MM.1S (cell line): ENCODE data around the gene CHD2.

Source experiments
- CTCF ChIP-seq: fragments of 300-600 bp; sonication (generic); IDR thresholded peaks from 2 replicates; pipeline ENCODE4 v1.5.1; 2016; ENCODE audit warnings: antibody characterized with exemption, low read length, mixed read lengths
- EZH2 ChIP-seq: fragments of 300-600 bp; sonication (generic); optimal IDR thresholded peaks from 2 replicates; pipeline ENCODE3; 2017; ENCODE audit warnings: low read depth, mild to moderate bottlenecking, antibody characterized with exemption, low read length, mixed read lengths
- EZH2phosphoT487 ChIP-seq: fragments of 300-600 bp; sonication (generic); IDR thresholded peaks from 2 replicates; pipeline ENCODE4 v1.6.1; 2018; ENCODE audit warnings: antibody characterized with exemption, low read length

- no peak for TF ChIP-seq CTCF
- no peak for TF ChIP-seq EZH2
- no peak for TF ChIP-seq EZH2phosphoT487
Observed at GRCh38 chr15:93057618-93058017, 157.5 kb downstream of the CHD2 start.
